Activated CD4-positive, alpha-beta T cell treated with anti-CD3 and anti-CD28 coated beads, Interleukin-10, Interleukin-2, amounts not matched to agents 100 ng/mL and 50 ng/mL, durations not matched to agents 16 hours and 8 hours (primary cell): ENCODE measurements around the gene APOF.
"Not testable (repeated sequence)": the region's sequence is repeated elsewhere in the genome, so short reads cannot be mapped to it uniquely, and the experiment has no call there.

Source experiments
- DNase-seq: peaks from one replicate; pipeline ENCODE4 v3.0.0-alpha.2; 2020

Gene APOF

GRCh38 chr12:56361487-56362129 is 1.0 kb downstream of the APOF start:
- no peak for DNase-seq

- peak; percentile 100 for DNase-seq
Observed at GRCh38 chr12:56359851-56360767, 2.5 kb downstream of the APOF start, which contains the start of gene STAT2. Gene STAT2 (minus strand): TSS chr12:56360107. CDS start chr12:56356571, 3,536 bp downstream.

GRCh38 chr12:56358836-56359532 is 3.7 kb downstream of the APOF start:
- DNase-seq, result peak; percentile 33

GRCh38 chr12:56351325-56351724 is 11.3 kb downstream of the APOF start:
- DNase-seq, result no peak

GRCh38 chr12:56350662-56351061 is 12.0 kb downstream of the APOF start:
- DNase-seq, result no peak

GRCh38 chr12:56348776-56349175 is 13.9 kb downstream of the APOF start:
- no peak for DNase-seq

GRCh38 chr12:56347255-56347654 is 15.4 kb downstream of the APOF start:
- not testable (repeated sequence) for DNase-seq

GRCh38 chr12:56346675-56347074 is 16.0 kb downstream of the APOF start:
- no peak for DNase-seq

GRCh38 chr12:56342290-56342689 is 20.4 kb downstream of the APOF start:
- DNase-seq, result not testable (repeated sequence)

GRCh38 chr12:56341616-56342015 is 21.0 kb downstream of the APOF start:
- no peak for DNase-seq

GRCh38 chr12:56339158-56339422 is 23.6 kb downstream of the APOF start:
- DNase-seq, result no peak

- peak; percentile 89 for DNase-seq
Observed at GRCh38 chr12:56338308-56339157, 24.1 kb downstream of the APOF start, which contains the start of gene IL23A. Gene IL23A (plus strand): TSS chr12:56338884. CDS start chr12:56339045, 161 bp downstream.

GRCh38 chr12:56337753-56338251 is 24.9 kb downstream of the APOF start:
- DNase-seq, result no peak

GRCh38 chr12:56336361-56337167 is 26.1 kb downstream of the APOF start:
- DNase-seq, result no peak

GRCh38 chr12:56335527-56335926 is 27.1 kb downstream of the APOF start:
- not testable (repeated sequence) for DNase-seq

- DNase-seq, result no peak
Observed at GRCh38 chr12:56334490-56334793, 28.2 kb downstream of the APOF start.

GRCh38 chr12:56333679-56334489 is 28.8 kb downstream of the APOF start, which contains the start of gene PAN2:
Gene PAN2 (minus strand): TSS chr12:56334000. CDS start chr12:56333094, 906 bp downstream.
- DNase-seq, result peak; percentile 98

- DNase-seq, result no peak
Observed at GRCh38 chr12:56333197-56333678, 29.4 kb downstream of the APOF start.

- no peak for DNase-seq
Observed at GRCh38 chr12:56332512-56333196, 30.0 kb downstream of the APOF start.
